ENCODE measurements around the gene MEIOSIN.

DNA sequence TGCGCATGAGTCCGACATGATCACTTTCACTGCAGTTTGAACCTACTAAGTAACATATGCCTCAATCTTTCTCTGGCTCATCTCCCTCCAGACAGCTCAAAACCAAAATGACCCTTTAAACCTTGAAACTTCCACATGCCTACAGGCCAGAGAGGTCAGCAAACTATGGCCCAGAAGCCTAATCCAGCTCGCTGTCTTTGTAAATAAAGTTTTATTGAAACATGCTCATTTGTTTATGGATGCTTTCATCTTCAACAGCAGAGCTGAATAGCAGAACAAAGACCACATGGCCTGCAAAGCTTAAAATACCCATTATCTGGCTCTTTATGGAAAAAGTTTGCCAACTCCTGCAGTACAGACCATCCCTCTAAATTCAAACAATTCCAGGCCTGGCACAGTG, 18.1 kb upstream of the MEIOSIN start:
- TF ChIP-seq CTCF (conservative IDR thresholded peaks at IDR 0.05) = no peak
- TF ChIP-seq ZFX (IDR thresholded peaks at IDR 0.05) = no peak

All from C4-2B (cell line).